ENCODE results near the gene INCENP.

DNA sequence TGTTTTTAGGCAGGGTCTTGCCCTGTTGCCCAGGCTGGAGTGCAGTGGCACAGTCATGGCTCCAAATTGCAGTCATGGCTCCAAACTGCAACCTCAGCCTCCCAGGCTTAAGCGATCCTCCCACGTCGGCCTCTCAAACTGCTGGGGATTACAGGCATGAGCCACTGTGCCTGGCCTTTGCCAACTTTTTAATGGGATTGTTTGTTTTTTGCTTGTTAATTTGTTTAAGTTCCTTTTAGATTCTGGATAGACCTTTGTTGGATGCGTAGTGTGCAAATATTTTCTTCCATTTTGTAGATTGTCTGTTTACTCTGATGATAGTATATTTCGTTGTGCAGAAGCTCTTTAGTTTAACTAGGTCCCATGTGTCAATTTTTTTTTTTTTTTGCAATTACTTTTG lies 56.2 kb downstream of the INCENP start:
- TF ChIP-seq, protein P1, sequence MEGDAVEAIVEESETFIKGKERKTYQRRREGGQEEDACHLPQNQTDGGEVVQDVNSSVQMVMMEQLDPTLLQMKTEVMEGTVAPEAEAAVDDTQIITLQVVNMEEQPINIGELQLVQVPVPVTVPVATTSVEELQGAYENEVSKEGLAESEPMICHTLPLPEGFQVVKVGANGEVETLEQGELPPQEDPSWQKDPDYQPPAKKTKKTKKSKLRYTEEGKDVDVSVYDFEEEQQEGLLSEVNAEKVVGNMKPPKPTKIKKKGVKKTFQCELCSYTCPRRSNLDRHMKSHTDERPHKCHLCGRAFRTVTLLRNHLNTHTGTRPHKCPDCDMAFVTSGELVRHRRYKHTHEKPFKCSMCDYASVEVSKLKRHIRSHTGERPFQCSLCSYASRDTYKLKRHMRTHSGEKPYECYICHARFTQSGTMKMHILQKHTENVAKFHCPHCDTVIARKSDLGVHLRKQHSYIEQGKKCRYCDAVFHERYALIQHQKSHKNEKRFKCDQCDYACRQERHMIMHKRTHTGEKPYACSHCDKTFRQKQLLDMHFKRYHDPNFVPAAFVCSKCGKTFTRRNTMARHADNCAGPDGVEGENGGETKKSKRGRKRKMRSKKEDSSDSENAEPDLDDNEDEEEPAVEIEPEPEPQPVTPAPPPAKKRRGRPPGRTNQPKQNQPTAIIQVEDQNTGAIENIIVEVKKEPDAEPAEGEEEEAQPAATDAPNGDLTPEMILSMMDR (IDR thresholded peaks at IDR 0.05; ENCODE audit: low read length) = no peak
- TF ChIP-seq EZH2phosphoT487 (IDR thresholded peaks at IDR 0.05; ENCODE audit: low read length) = no peak
